Mucosa of descending colon (tissue), 3 donors: ENCODE data around the gene RAB6C. TPM values are rescaled to one million over a fixed set of nuclear protein-coding genes. Genes with fewer than 3 reads are reported as not detected.
"Not testable (repeated sequence)": the region's sequence is repeated elsewhere in the genome, so short reads cannot be mapped to it uniquely, and the experiment has no call there.

Source experiments
- ATAC-seq: fragments of 200-7000 bp; cut with Tn5 transposase; one replicate; pipeline ENCODE4 v1.9.1; 2020; ENCODE audit warnings: mild to moderate bottlenecking, moderate library complexity
- DNase-seq, 3 donors: peaks; one replicate each; pipeline ENCODE4 v3.0.0-alpha.2; 2020
- H3K36me3 ChIP-seq: fragments of 200-600 bp; one replicate; pipeline ENCODE4 v1.8.0; 2021; ENCODE audit warnings: low read depth, mild to moderate bottlenecking
- H3K4me1 ChIP-seq: fragments of 200-600 bp; one replicate; pipeline ENCODE4 v1.8.0; 2021; ENCODE audit warnings: low read depth, mild to moderate bottlenecking
- H3K4me3 ChIP-seq: fragments of 200-600 bp; one replicate; pipeline ENCODE4 v1.8.0; 2021; ENCODE audit warnings: mild to moderate bottlenecking
- H3K9me3 ChIP-seq: fragments of 200-600 bp; one replicate; pipeline ENCODE4 v1.8.0; 2021; ENCODE audit warnings: mild to moderate bottlenecking
- intact Hi-C, 2 donors: fragments of 100-400 bp; cut with DNase I in 1 of 2; cut with micrococcal nuclease in 1 of 2; formaldehyde crosslinking; loops; one replicate each; pipeline versions ENCODE4 v1.11.0 to v1.11.1; 2022; cut with DNase I, micrococcal nuclease
- total RNA-seq, 3 donors: library from RNA; stranded (reverse); fragmentation: NEBNext Ultra II Directional in 2 of 3; extraction: Animal tissue kit (Norgen Biotek cat#: 25700) in 2 of 3; gene quantifications; one replicate each; pipeline versions ENCODE4 v1.2.1 to v1.2.4, GENCODE V29; 2021 to 2023
- TF ChIP-seq, protein P1 (sequence below): fragments of 200-600 bp; IDR thresholded peaks from one replicate; pipeline ENCODE4 v1.8.0; 2022; ENCODE audit warnings: antibody characterized with exemption, mild to moderate bottlenecking
- donor health status: DM: no; HTN: no; CAD: no; lungs with moderate emphysema.
- donor health status: DM: no; HTN: no; CAD: no.
- donor health status: DM: no; HTN: yes; CAD: no.

Gene RAB6C
- total RNA-seq, 3 donors from 2014 or later = 0.17 to 0.35 TPM; not detected in 1

DNA sequence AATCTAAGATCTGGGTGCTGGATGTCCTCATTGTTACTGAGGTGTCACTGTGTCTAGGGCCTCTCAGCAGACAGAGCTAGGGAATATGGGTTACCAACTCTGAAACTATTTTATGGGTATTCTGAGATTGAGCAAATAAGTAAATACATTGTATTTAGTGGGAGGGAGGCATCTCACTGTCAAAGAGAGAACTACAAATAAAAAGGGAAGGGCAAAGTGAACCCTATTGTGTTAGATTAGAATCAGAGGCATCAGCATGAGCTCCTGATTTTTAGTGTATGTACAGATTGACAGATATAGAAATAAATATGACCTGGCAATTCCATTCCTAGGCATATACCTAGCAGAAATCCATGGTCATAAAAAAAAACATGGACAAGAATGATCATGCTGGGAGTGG lies 33.9 kb upstream of the RAB6C start:
- TF ChIP-seq, protein P1, sequence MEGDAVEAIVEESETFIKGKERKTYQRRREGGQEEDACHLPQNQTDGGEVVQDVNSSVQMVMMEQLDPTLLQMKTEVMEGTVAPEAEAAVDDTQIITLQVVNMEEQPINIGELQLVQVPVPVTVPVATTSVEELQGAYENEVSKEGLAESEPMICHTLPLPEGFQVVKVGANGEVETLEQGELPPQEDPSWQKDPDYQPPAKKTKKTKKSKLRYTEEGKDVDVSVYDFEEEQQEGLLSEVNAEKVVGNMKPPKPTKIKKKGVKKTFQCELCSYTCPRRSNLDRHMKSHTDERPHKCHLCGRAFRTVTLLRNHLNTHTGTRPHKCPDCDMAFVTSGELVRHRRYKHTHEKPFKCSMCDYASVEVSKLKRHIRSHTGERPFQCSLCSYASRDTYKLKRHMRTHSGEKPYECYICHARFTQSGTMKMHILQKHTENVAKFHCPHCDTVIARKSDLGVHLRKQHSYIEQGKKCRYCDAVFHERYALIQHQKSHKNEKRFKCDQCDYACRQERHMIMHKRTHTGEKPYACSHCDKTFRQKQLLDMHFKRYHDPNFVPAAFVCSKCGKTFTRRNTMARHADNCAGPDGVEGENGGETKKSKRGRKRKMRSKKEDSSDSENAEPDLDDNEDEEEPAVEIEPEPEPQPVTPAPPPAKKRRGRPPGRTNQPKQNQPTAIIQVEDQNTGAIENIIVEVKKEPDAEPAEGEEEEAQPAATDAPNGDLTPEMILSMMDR = no peak
- H3K4me3 ChIP-seq = no peak overlapping the region

DNA sequence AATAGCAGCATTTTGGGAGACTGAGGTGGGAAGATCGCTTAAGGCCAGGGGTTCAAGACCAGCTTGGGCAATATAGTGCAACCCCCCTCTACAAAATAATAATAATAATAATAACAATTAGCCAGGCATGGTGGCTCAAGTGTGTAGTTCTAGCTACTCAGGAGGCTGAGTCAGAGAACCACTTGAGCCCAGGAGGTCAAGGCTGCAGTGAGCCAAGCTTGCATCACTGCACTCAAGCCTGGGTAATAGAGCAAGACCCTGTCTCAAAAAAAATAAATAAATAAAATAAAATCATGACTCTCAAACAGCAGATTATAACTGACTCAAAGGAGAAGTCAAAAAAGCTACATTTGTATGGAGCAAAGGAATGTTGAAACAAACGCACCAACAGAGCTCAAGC lies 31.8 kb upstream of the RAB6C start:
- DNase-seq, intact Hi-C loops, H3K9me3 ChIP-seq, H3K36me3 ChIP-seq, H3K4me1 ChIP-seq, ATAC-seq, H3K4me3 ChIP-seq: not testable (repeated sequence)

More for the DNA sequence above, 33.9 kb upstream of the RAB6C start:
- Histone ChIP-seq H3K9me3 (no peaks in the 10 kb centered on the region), H3K4me1 (no peaks in the 10 kb centered on the region), H3K36me3 (no peaks in the 10 kb centered on the region)
- DNase-seq (no peak), ATAC-seq (no peak)
- intact Hi-C loops = no loop called here

DNA sequence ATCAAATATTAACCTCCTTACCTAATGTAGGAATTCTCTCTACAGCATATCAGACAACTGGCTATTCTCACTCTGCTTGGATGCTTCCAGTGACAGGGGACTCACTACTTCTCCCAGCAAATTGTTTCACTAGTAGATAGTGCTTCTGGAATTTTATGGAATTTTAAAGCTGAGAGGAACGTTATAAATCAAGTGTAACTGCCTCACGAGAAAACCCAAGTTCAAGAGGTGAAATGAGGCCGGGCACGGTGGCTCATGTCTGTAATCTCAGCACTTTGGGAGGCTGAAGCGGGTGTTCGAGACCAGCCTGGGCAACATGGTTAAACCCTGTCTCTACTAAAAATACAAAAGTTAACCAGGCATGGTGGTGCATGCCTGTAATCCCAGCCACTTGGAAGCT lies 23.3 kb upstream of the RAB6C start:
- H3K4me1 ChIP-seq, ATAC-seq, H3K9me3 ChIP-seq, DNase-seq, H3K4me3 ChIP-seq, intact Hi-C loops, H3K36me3 ChIP-seq: not testable (repeated sequence)

DNA sequence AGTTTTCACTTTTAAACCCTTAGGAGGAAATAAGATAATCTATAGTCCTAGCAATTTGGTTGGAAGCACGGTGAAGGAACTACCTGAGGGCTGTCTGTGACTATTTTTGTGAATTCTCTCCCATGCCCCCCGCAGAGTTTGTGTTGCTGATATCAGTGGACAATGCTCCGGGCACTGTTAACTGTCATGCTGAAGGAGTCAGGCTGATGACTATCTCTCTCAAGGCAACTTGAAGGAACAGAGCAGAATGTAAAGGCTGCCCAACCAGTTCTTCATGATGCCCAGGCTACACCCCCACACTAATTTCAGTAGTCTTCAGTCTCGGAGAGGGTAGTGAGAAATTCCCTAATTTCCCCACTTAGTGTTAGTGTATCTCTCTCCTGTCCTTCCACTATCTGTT lies 21.6 kb upstream of the RAB6C start:
- ATAC-seq (no peak), DNase-seq (no peak)
- intact Hi-C loops = no loop called here
- H3K4me1 ChIP-seq = no peaks in the 10 kb centered on the region
- H3K4me3 ChIP-seq = no peak overlapping the region
- no peaks in the 10 kb centered on the region for H3K9me3 ChIP-seq
- TF ChIP-seq, protein P1 = no peak
- no peaks in the 10 kb centered on the region for H3K36me3 ChIP-seq

DNA sequence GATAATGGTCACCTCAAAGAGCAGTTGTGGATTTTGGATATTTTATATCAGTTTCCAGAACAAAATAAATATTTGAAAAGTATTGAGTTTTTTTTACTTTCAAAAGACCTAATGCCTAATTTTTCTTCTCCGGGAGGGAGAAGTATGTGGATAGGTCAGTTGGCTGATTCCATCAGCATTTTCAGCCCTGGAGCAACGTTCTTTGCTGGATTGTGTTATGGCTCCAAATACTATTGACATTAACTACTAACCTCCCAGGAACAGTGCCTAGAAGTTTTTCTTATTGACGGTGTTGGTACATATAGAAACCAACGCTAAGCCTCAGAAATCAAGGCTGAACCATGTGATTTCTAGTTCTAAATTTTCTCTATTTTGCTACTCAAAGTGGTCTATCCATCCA lies 20.7 kb upstream of the RAB6C start:
- H3K4me3 ChIP-seq, intact Hi-C loops: not testable (repeated sequence)

DNA sequence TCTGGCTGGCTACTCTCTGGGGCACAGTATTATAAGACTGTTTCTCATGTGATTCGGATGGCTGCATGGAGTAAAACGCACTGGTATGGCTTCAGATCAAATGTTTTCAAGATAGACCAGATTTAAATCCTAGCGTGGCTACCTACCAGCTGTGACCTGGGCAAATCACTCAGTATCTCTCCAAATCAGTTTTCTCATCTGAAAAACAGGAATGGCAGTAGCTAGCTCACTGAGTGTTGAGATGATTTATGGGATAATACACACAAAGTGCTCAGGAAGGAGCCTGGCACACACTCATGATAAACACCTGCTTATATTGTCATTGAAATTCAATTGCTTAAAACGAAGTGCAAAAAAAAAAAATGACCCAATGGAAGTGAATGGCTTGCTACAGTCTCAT lies 10.9 kb upstream of the RAB6C start:
- H3K36me3 ChIP-seq, H3K4me1 ChIP-seq, intact Hi-C loops, ATAC-seq, DNase-seq, H3K4me3 ChIP-seq, H3K9me3 ChIP-seq: not testable (repeated sequence)

More for the DNA sequence above, 20.7 kb upstream of the RAB6C start:
- not testable (repeated sequence) for H3K9me3 ChIP-seq, H3K36me3 ChIP-seq, DNase-seq, ATAC-seq, H3K4me1 ChIP-seq

DNA sequence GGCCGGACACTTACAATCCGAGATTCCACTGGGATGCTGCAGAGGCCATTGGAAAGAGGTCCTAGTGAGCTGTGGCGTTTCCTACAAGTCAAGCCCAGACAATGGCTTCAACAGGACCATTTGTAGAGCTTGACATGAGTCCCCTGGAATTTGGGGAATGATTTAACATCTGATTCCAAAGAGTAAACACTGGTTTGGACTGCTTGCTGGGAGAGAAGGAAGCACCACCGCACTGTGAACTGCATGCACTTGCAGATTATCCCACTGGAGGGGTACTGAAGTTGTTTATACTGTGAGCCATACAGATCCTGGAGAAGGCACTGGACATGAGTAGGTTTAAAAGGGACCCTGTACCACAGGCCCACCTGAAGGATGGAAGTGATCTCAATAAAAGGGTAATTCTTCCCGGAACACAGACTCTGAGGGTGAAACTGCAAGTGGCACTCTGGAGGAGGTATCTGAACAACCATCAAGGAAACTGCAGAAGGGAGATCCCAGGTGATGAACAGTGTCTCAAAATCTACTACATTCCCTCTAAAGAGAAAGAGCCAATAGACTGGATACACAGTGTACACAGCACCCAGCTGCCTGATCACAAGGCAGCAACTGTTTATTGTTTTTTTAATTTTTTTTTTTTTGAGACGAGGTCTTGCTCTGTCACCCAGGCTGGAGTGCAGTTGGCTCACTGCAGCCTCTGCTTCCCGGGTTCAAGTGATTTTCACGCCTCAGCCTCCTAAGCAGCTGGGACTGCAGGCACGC lies 4.3 kb upstream of the RAB6C start:
- no peak for DNase-seq
- no peak for ATAC-seq
- no peaks in the 10 kb centered on the region for H3K4me1 ChIP-seq
- no peaks in the 10 kb centered on the region for H3K9me3 ChIP-seq
- H3K4me3 ChIP-seq = no peak overlapping the region
- TF ChIP-seq, protein P1 = no peak
- intact Hi-C loops = no loop called here
- no peaks in the 10 kb centered on the region for H3K36me3 ChIP-seq

DNA sequence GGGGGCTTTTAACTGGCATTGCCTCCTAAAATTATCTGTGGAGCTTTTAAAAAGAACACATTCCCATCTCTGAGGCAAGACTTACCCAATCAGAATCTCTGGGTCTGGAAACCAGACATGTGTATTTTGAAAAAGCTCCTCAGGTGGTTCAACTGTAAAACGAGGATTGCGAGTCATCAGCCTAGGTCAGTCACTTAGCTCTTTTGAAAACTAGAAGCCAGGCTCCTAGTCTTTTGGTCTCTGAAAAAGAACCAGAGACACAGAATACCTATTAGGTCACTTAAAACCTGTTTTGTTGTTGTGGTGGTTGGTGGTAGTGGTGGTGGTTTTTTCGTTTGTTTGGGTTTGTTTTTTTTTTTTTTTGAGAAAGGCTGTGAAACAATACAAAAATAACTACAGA lies 2.5 kb upstream of the RAB6C start:
- H3K4me3 ChIP-seq, ATAC-seq, H3K36me3 ChIP-seq, intact Hi-C loops, H3K4me1 ChIP-seq, H3K9me3 ChIP-seq, DNase-seq: not testable (repeated sequence)
